ENCODE data around the gene KRT33B. TPM values are rescaled to one million over a fixed set of nuclear protein-coding genes. Genes with fewer than 3 reads are reported as not detected.

Gene KRT33B
- polyA plus RNA-seq, 3 donors from 2014 or later: not detected

DNA sequence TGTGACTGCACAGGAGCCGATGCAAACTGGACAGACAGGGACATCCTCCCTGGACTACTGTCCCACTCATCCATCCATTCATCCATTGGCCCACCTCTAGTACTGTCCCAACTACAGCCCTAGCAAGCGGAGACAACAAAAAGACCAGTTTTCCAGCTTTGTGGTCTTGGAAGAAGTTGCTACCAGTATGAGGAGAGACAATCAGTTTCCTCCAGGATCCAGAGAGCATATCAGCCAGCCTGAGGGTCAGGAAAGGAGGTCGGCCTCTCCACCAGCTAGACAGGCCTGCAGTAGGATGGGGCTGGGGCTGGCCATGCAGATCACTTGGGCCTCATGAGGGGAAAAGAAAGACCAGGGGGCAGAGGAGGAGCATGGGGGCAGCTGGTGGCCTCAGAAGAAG is 35.8 kb downstream of the KRT33B start:
- H3K27ac Mint-ChIP-seq: peak overlapping the region in 3 of 6 donors; percentile 29 to 79 (median 61)
- H3K36me3 Mint-ChIP-seq: no peaks in the 10 kb centered on the region
- H3K27me3 Mint-ChIP-seq (ENCODE audit: low read depth in 3 of 3): peaks cover 2 to 7% (median 6%) of the 10 kb centered on the region in 3 donors
- no peak overlapping the region for H3K4me3 Mint-ChIP-seq
- H3K4me1 Mint-ChIP-seq: peaks cover 30 to 35% of the 10 kb centered on the region in 2 donors
- no peak for DNase-seq
- no peaks in the 10 kb centered on the region for H3K9me3 Mint-ChIP-seq

DNA sequence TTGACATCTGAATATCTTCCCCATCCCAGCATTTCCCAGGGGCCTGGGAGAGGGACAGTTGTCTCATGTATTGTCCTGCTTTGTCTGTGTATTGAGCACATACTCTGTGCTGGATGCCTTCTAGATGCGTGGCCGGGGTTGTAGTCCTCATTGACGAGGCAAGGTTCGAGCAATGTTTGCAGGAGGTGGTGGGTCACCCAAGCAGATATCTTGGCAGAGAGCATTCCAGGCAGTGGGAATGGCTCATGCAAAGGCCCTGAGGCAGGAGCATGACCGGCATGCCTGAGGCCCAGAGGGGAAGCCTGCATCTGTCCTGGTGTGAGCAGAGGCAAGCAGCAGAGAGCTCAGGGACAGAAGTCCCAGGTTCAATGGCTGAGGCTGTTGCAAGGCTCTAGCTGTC is 36.5 kb downstream of the KRT33B start:
- Mint-ChIP-seq H3K9me3 (no peaks in the 10 kb centered on the region), H3K27me3 (ENCODE audit: low read depth in 3 of 3) (peaks cover 2 to 7% (median 6%) of the 10 kb centered on the region in 3 donors), H3K36me3 (no peaks in the 10 kb centered on the region), H3K4me3 (no peak overlapping the region), H3K27ac (peak overlapping the region in 2 of 6 donors; percentile 44 to 61), H3K4me1 (peaks cover 25 to 28% of the 10 kb centered on the region in 2 donors)
- no peak for DNase-seq

DNA sequence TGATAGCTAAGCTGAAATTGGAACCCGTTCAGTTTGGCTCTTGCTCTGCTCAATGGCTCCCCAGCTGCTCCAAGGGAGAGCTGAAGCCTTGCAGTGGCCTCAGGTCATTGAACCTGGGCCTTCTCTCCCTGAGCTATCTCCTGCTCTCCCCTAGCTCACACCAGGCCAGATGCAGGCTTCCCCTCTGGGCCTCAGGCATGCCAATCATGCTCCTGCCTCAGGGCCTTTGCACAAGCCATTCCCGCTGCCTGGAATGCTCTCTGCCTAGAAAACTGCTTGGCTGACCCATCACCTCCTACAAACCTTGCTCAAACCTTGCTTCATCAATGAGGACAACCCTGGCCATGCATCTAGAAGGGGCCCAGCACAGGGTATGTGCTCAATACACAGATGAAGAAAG is 37.4 kb downstream of the KRT33B start:
- peaks cover 25 to 27% of the 10 kb centered on the region in 2 donors for H3K4me1 Mint-ChIP-seq
- H3K36me3 Mint-ChIP-seq: no peaks in the 10 kb centered on the region
- H3K9me3 Mint-ChIP-seq: no peaks in the 10 kb centered on the region
- no peak overlapping the region for H3K27ac Mint-ChIP-seq
- H3K4me3 Mint-ChIP-seq: no peak overlapping the region
- no peak for DNase-seq
- peaks cover 2 to 7% (median 6%) of the 10 kb centered on the region in 3 donors for H3K27me3 Mint-ChIP-seq (ENCODE audit: low read depth in 3 of 3)

DNA sequence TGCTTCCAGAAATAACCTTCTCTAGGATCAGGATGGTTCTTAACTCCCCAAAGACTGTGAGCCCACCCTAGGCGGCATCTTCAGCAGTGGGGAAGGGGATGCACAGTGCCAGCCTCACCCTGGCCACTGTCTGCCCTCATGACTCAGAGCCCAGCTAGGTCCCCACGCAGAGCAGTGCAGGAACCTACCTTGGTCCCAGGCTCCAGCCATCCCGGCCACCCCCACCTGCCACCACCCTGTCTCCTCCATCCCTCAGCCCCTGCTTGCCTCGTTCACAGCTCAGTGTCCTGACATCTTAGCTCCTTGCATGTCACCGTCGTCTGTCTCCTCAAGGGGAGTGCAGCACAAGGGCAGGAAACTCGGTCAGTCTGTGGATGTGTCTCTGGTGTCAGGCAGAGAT is 38.0 kb downstream of the KRT33B start:
- Mint-ChIP-seq H3K27ac (no peak overlapping the region), H3K4me3 (no peak overlapping the region), H3K27me3 (ENCODE audit: low read depth in 3 of 3) (peaks cover 2 to 7% (median 6%) of the 10 kb centered on the region in 3 donors), H3K36me3 (no peaks in the 10 kb centered on the region), H3K9me3 (no peaks in the 10 kb centered on the region), H3K4me1 (peaks cover 27 to 30% of the 10 kb centered on the region in 2 donors)
- DNase-seq: no peak

DNA sequence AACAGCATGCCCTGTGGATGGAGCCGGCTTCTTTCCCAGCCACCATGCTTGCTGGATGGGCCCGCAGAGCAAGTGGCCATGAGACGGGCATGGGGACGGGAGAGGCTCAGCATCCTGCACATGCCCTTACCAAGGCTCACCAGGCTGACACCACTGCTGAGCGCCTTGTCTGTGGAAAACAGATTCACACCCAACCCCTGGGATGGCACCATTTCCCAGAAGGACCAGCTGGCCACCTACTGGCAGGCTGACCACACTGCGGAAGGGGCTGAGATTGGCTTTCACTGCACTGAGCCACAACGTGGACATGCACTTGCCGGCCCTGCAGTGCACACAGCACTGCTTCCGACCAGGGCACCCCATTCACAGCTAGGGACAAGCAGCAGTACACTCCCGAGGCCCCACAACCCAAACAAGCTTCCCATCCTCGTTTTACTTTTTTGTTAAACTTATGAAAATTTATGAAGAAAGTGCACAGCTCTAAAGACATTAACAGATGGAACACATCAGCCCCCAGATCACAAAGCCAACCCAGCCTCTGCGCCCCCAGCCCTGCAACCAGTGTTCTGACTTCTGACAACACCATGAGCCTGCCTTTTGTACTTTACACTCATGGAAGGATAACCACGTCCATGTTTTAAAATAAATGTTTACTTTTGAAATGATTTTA is 40.2 kb downstream of the KRT33B start:
- Mint-ChIP-seq H3K27me3 (ENCODE audit: low read depth in 3 of 3) (peaks cover 0 to 3% (median 0%) of the 10 kb centered on the region in 3 donors), H3K4me1 (peaks cover 9 to 15% of the 10 kb centered on the region in 2 donors), H3K36me3 (no peaks in the 10 kb centered on the region), H3K9me3 (no peaks in the 10 kb centered on the region), H3K4me3 (no peak overlapping the region), H3K27ac (no peak overlapping the region)
- DNase-seq: no peak

DNA sequence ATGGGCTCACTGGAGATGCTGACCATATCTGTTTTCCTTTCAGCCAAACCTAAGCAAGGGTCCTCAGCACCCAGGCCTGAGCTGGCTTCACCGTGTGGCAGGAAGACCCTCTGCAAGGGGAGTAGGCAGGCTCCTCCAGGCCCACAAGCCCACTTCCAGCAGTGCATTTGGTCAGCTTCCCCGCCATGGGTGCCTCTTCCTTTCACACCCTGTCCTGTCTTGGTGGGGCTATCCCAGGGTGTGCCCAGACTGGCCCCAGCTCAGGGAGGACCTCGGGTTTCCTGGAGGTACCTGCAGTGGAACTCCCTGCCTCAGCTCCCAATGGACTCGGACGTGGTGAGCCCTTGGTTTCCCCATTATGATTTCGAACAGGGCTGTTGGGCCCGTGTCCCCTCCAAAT is 41.4 kb downstream of the KRT33B start:
- Mint-ChIP-seq H3K9me3 (no peaks in the 10 kb centered on the region), H3K4me1 (peaks cover 0 to 6% of the 10 kb centered on the region in 2 donors), H3K4me3 (no peak overlapping the region), H3K27ac (no peak overlapping the region), H3K27me3 (ENCODE audit: low read depth in 3 of 3) (peaks cover 0 to under 1% (median 0%) of the 10 kb centered on the region in 3 donors), H3K36me3 (no peaks in the 10 kb centered on the region)
- DNase-seq: no peak

DNA sequence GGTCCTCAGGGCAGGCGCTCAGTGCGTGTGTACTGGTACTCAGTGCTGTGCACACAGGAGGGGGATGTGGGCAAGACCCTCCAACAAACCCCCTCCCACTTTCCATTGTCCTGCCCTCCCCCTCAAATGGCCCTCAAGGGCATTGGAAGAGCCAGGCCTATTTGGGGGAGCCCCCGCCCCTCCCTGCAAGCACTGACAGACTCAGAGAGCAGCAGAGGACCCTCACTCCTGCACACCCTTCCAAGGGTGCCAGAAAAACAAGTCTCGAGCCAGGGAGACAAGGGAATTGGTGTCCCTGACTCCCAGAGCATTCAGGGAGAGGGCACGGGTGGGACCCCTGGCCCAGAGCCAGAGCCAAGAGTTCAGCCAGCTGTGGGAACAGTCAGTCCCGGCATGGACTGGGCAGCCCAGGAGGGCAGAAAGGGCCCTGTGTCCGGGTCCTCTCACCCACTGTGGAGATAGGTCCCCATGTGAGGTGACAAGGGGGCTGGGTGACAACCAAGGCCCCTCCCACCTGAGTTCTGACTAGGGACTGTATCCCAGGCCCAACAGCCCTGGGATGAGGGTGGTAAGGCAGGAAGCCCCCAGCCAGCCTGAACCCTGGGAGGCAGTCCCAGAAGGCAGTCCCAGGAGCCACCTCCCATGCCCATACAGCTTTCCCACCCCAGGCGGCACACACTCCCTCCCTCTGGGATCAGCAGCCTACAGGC is 42.0 kb downstream of the KRT33B start:
- Mint-ChIP-seq H3K27ac (no peak overlapping the region), H3K4me1 (peaks cover 5 to 6% of the 10 kb centered on the region in 2 donors), H3K36me3 (no peaks in the 10 kb centered on the region)

DNA sequence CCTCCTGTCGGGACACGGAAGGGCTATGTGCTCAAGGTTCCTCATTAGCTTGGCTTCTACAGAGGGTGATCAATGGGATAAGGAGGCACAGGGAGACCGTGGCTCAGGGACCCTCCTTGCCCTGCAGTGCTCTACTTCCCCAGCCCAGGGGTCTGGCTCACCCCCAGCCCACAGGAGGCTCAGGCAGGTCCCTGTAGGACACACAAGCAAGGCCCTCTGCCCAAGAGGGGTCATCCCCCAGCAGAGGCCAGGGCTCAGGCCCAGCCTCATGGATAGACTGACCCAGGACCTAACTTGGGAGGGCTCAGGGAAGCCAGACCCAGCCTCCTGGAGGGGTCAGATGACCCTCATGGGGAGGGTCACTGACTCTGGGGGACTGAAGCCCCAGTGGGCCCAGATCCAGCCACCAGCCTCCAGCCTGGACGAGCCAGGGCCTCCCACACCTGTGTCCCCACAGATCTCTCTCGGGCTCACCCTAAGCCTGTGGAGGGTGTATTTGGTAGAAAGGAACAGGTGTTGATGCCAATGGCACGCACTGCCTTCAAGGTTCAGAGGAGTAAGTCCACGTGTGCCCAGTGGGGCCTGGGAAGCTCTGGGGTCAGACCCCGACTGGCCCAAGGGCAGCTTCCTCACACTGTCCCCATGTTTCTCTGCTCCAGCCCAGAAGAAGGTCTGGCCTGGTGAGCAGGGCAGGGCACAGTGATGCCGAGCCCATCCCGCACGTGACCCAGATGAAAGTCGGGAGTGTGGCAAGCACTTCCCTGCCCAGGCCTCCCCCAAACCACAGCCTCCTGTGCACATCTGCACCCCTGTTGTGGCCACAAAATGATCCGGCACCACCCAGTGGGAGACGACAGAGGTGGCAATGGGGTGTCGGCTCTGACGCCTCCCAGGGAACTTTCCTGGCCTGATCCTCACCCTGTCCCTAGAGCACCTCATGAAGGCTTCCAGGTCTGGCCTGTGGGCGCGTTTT is 43.2 kb downstream of the KRT33B start:
- no peak for DNase-seq
- Mint-ChIP-seq H3K27me3 (ENCODE audit: low read depth in 3 of 3) (no peaks in the 10 kb centered on the region), H3K4me3 (no peak overlapping the region), H3K36me3 (no peaks in the 10 kb centered on the region), H3K4me1 (peaks cover 6 to 10% of the 10 kb centered on the region in 2 donors), H3K27ac (peak overlapping the region in 2 of 6 donors; percentile 4 to 22), H3K9me3 (no peaks in the 10 kb centered on the region)

More for the DNA sequence above, 42.0 kb downstream of the KRT33B start:
- Mint-ChIP-seq H3K27me3 (ENCODE audit: low read depth in 3 of 3) (no peaks in the 10 kb centered on the region), H3K9me3 (no peaks in the 10 kb centered on the region), H3K4me3 (no peak overlapping the region)
- DNase-seq: no peak

DNA sequence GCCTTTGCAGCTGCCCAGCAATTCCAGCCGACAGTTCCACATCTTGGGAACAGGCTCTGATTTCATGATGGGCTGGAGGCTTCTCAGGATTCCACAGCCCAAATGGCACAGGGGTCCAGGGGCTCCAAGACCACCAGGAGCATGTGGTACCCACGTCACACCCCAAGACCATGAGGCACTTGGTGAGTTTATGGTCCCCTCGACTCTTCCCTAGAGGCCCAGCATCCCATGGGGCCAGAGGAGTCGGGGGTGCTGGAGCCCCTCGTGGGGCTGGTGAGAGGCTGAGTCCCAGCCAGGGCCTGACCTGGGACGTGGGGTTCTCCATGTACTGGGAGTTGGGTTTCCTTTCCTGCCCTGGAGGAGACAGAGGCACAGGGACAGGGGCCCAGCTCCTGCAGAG is 44.0 kb downstream of the KRT33B start:
- Mint-ChIP-seq H3K4me3 (no peak overlapping the region), H3K36me3 (no peaks in the 10 kb centered on the region), H3K27me3 (ENCODE audit: low read depth in 3 of 3) (no peaks in the 10 kb centered on the region), H3K4me1 (peaks cover 6 to 10% of the 10 kb centered on the region in 2 donors), H3K27ac (no peak overlapping the region), H3K9me3 (no peaks in the 10 kb centered on the region)
- DNase-seq: no peak

DNA sequence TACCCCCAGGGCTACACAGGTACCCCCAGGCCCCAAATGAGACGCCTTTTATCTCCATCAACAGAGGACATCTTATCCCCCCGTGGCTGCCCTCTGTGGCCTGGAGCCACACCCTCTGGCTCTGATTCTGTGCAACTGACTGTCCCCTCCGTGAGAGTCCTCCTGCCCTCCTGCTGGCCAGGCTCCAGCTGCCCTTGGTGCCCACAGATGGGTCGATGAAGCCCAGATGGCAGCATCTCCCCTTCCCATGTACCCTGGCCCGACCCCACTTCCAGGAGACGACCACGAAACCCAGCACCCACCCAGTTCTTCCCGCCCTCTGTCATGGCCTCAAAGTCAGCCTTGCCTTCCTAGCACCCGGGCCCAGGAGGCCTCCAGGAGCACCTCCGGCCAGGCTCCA is 44.5 kb downstream of the KRT33B start:
- peaks cover 0 to under 1% (median 0%) of the 10 kb centered on the region in 3 donors for H3K36me3 Mint-ChIP-seq
- H3K4me3 Mint-ChIP-seq: no peak overlapping the region
- DNase-seq: no peak
- peaks cover 0 to under 1% (median 0%) of the 10 kb centered on the region in 6 donors for H3K9me3 Mint-ChIP-seq
- no peak overlapping the region for H3K27ac Mint-ChIP-seq
- peaks cover 6 to 10% of the 10 kb centered on the region in 2 donors for H3K4me1 Mint-ChIP-seq
- H3K27me3 Mint-ChIP-seq (ENCODE audit: low read depth in 3 of 3): no peaks in the 10 kb centered on the region

DNA sequence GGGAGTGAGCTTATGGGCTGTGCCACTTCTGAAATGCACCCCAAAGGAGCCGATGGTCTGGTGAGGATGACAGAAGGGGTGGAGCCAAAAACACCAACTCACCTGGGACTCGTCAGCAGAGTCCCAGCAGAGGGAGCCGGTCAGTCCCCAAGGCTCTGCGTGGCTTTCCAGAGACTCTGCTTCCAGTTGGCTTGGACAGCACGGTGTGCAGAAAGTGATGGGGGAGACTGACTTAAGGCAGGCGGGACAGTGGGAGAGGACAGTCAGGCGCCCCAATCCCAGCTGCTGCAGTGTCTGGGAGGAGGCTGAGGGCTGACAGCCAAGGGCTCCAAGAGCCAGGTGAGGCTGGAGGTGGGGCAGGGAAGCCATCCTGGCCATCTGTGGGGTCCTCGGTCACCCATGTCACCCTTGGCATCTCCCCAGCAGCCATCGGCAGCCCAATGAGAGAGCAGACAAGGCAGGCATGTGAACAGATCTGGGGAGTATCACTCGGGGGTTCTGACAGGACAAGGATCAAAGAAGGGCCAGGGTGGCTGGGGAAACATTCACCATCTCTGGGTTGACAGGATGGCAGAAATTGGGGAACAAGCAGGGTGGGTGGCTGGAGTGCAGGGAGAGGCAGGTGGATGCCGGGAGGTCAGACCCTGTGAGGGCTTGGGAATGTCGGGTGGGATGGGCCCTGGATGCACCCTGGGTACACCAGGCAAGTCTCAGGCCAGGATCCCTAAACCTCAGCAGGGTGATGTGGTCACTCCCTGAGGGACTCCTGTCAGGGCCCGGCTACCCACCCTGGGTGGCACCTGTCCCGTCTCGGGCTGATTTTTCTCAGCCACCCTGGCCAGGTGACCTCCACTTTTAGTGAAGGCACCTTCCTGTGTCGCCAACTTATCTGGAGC is 45.2 kb downstream of the KRT33B start:
- no peak for DNase-seq

DNA sequence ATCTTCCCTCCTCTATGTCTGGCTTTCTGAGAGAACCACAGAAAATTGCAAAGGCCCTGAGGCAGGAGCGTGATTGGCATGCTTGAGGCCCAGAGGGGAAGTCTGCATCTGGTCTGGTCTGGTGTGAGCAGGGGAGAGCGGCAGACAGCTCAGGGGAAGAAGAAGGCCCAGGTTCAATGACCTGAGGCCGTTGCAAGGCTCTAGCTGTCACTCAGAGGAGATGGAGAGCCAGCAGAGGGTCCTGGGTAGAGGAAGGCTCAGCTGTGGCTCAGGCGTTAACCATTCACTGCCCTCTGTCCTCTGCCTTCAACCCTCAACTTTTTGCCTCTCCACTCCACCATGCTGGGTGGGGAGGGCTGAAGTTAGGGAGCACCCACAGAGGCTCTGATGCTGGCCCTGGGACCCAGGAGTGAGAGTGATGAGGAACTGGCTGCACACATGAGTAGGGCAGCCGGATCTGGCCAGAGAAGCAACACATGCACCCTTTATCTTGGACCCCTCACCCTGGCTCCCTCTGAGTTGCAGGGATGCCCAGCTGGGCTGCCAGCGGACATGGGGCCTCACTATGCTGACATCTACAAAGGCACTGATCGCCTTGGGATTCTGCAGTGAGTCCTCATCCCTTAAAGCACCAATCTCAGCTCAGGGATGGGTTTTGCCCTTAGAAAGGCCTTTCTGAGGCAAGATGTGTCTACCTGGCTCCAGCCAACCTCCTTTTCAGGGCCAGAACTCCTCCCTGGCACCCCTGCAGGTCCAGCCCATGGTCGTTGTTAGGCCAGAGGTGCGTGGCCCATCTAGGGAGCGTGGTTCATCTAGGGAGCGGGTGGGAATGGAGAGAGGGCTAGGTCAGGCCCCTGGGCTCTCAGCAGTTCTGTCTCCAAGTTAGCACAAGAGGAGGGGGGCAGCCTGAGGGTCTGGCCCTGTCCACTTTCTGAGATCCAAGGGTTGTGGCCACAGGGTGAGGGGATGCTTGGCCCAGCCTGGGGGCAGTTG is 46.4 kb downstream of the KRT33B start:
- Mint-ChIP-seq H3K36me3 (peaks cover 0 to 4% (median 0%) of the 10 kb centered on the region in 3 donors), H3K27ac (peak overlapping the region in 2 of 6 donors; percentile 67 to 73), H3K4me1 (peaks cover 6 to 10% of the 10 kb centered on the region in 2 donors), H3K4me3 (no peak overlapping the region), H3K27me3 (ENCODE audit: low read depth in 3 of 3) (peaks cover 0 to 2% (median 2%) of the 10 kb centered on the region in 3 donors), H3K9me3 (peaks cover 0 to 8% (median 0%) of the 10 kb centered on the region in 6 donors)
- DNase-seq: no peak

More for the DNA sequence above, 45.2 kb downstream of the KRT33B start:
- Mint-ChIP-seq H3K4me3 (no peak overlapping the region), H3K36me3 (peaks cover 0 to 4% (median 0%) of the 10 kb centered on the region in 3 donors), H3K4me1 (peaks cover 6 to 10% of the 10 kb centered on the region in 2 donors), H3K27me3 (ENCODE audit: low read depth in 3 of 3) (peaks cover 0 to 2% (median 0%) of the 10 kb centered on the region in 3 donors), H3K9me3 (peaks cover 0 to 8% (median 0%) of the 10 kb centered on the region in 6 donors), H3K27ac (no peak overlapping the region)
